Activated naive CD4-positive, alpha-beta T cell treated with anti-CD3 and anti-CD28 coated beads, Interleukin-2, amount 10 ng/mL, durations not matched to agents 7 days and 5 days (primary cell): ENCODE measurements around the gene ZMIZ2.

Experiments used
- CTCF ChIA-PET: fragments of 350-600 bp; sonication (Branson Sonifier 250); formaldehyde crosslinking; loops from one replicate; lab custom pipeline; 2021; ENCODE audit warnings: antibody characterized with exemption; lab: Charles Lee
- DNase-seq: peaks from one replicate; pipeline ENCODE4 v3.0.0-alpha.2; 2020
- H3K27ac Mint-ChIP-seq: one replicate; pipeline ENCODE4 v1.8.0; 2021; ENCODE audit warnings: mild to moderate bottlenecking, moderate library complexity, mixed read lengths
- H3K27me3 Mint-ChIP-seq: one replicate; pipeline ENCODE4 v1.8.0; 2021; ENCODE audit warnings: mild to moderate bottlenecking, mixed read lengths
- H3K36me3 Mint-ChIP-seq: one replicate; pipeline ENCODE4 v1.8.0; 2021; ENCODE audit warnings: mixed read lengths
- H3K4me1 Mint-ChIP-seq: one replicate; pipeline ENCODE4 v1.8.0; 2021; ENCODE audit warnings: mixed read lengths
- H3K4me3 Mint-ChIP-seq: one replicate; pipeline ENCODE4 v1.8.0; 2021; ENCODE audit warnings: mild to moderate bottlenecking, moderate library complexity, mixed read lengths
- H3K9me3 Mint-ChIP-seq: one replicate; pipeline ENCODE4 v1.8.0; 2021; ENCODE audit warnings: mixed read lengths

The ZMIZ2 gene

DNA sequence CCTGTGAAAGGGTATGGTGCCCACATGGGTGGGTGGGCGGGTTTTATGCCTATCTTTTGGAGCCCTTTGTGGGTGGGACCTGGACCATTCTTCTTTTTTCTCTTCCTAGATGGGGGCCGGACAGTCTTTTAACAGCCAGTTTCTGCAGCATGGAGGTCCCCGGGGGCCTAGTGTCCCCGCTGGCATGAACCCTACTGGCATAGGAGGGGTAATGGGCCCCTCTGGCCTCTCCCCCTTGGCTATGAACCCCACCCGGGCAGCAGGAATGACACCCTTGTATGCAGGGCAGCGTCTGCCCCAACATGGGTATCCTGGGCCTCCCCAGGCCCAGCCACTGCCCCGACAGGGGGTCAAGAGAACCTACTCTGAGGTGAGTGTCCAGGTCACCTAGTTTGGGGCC is 9.1 kb downstream of the ZMIZ2 start:
- Mint-ChIP-seq H3K9me3 (no peaks in the 10 kb centered on the region), H3K27me3 (no peaks in the 10 kb centered on the region), H3K4me1 (peaks cover 16% of the 10 kb centered on the region), H3K36me3 (peaks cover 16% of the 10 kb centered on the region), H3K27ac (no peak overlapping the region), H3K4me3 (no peak overlapping the region)
- no peak for DNase-seq
- CTCF ChIA-PET, result no interaction called here

DNA sequence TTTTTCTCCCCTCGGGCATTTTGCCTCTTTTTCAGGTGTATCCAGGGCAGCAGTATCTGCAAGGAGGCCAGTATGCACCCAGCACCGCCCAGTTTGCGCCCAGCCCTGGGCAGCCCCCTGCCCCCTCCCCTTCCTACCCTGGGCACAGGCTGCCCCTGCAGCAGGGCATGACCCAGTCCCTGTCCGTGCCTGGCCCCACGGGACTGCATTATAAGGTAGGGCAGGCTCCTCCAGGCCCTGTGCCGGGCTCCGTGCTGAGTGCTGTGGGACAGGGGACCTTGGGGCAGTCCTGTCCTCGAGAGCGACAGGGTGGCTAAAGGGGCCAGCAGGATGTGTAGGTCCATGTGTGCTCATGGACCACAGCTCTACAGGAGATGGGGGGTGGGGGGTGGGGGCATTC is 10.6 kb downstream of the ZMIZ2 start:
- H3K27me3 Mint-ChIP-seq, result no peaks in the 10 kb centered on the region

GRCh38 chr7:44760034-44760580 is 11.5 kb downstream of the ZMIZ2 start:
- H3K27ac Mint-ChIP-seq, result no peak overlapping the region
- CTCF ChIA-PET, result no interaction called here

More for the DNA sequence above, 10.6 kb downstream of the ZMIZ2 start:
- Mint-ChIP-seq H3K27ac (no peak overlapping the region), H3K9me3 (no peaks in the 10 kb centered on the region), H3K36me3 (peaks cover 23% of the 10 kb centered on the region), H3K4me1 (peaks cover 9% of the 10 kb centered on the region), H3K4me3 (no peak overlapping the region)
- CTCF ChIA-PET, result no interaction called here
- DNase-seq, result no peak

DNA sequence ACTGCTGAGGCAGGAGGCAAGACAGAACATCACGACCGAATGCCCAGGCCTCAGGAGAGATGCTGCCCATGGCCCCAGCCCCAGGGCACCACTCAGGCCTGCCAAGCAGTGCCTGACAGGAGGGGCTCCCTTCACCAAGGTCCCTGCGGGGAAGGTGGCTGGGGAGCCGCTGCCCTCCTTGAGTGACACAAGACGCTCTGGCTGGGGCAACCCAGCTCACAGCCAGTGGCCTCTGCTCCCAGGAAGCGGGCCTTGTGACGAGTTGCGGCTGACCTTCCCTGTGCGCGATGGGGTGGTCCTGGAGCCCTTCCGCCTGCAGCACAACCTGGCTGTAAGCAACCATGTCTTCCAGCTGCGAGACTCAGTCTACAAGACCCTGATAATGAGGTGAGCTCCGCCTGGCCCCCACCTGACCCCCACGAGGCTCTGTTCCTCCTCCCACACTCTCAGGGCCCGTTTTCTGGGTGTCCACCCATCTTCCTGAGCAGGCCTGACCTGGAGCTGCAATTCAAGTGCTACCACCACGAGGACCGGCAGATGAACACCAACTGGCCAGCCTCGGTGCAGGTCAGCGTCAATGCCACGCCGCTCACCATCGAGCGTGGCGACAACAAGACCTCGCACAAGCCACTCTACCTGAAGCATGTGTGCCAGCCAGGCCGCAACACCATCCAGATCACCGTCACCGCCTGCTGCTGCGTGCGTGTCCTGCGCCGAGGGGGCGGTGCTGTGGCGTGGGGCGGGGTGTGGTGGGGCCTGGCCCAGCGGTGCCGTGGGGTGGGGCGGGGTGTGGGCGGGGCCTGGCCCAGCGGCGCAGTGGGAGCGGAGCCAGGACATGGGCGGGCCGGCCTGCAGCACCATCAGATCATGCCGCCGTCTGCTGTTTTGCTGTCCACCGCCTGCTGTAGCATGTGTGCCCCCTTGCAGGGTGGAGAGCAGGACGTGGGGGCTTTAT is 12.8 kb downstream of the ZMIZ2 start:
- Mint-ChIP-seq H3K27me3 (no peaks in the 10 kb centered on the region), H3K9me3 (no peaks in the 10 kb centered on the region), H3K4me3 (no peak overlapping the region), H3K27ac (no peak overlapping the region), H3K4me1 (no peaks in the 10 kb centered on the region), H3K36me3 (peaks cover 32% of the 10 kb centered on the region)
- CTCF ChIA-PET, result no interaction called here
- DNase-seq, result no peak

More at GRCh38 chr7:44760034-44760580, 11.5 kb downstream of the ZMIZ2 start:
- Mint-ChIP-seq H3K4me1 (peaks cover 2% of the 10 kb centered on the region), H3K9me3 (no peaks in the 10 kb centered on the region), H3K36me3 (peaks cover 28% of the 10 kb centered on the region), H3K4me3 (no peak overlapping the region), H3K27me3 (no peaks in the 10 kb centered on the region)
- DNase-seq, result no peak

- Mint-ChIP-seq H3K27me3 (no peaks in the 10 kb centered on the region), H3K4me3 (no peak overlapping the region), H3K27ac (no peak overlapping the region), H3K4me1 (peaks cover 3% of the 10 kb centered on the region), H3K36me3 (peaks cover 36% of the 10 kb centered on the region), H3K9me3 (no peaks in the 10 kb centered on the region)
- no peak for DNase-seq
- CTCF ChIA-PET, result no interaction called here
These were observed 13.7 kb downstream of the ZMIZ2 start for GRCh38 chr7:44762300-44762699.

- CTCF ChIA-PET, result no interaction called here
- Mint-ChIP-seq H3K9me3 (no peaks in the 10 kb centered on the region), H3K36me3 (peaks cover 42% of the 10 kb centered on the region), H3K4me3 (no peak overlapping the region), H3K27ac (no peak overlapping the region), H3K27me3 (peaks cover 1% of the 10 kb centered on the region), H3K4me1 (peaks cover 9% of the 10 kb centered on the region)
- no peak for DNase-seq
These were observed 14.3 kb downstream of the ZMIZ2 start for GRCh38 chr7:44762726-44763522.

DNA sequence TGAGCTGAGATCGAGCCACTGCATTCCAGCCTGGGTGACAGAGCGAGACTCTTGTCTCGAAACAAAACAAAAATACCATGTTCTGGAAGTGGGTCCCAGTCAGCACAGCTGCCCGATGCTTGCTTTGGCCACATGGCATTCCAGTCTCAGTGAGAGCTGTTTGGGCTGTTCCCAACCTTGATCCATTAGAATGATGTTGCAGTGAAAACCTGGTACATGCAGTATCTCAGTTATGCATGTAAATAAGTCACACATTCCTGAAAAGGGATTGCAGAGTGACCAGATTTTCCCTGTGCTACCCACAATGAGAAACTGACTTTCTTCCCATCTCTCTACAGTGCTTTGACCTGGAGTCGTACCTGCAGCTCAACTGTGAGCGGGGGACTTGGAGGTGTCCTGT is 15.4 kb downstream of the ZMIZ2 start:
- peaks cover 3% of the 10 kb centered on the region for H3K27me3 Mint-ChIP-seq
- no peak for DNase-seq
- no peak overlapping the region for H3K27ac Mint-ChIP-seq
- peaks cover 49% of the 10 kb centered on the region for H3K36me3 Mint-ChIP-seq
- no peaks in the 10 kb centered on the region for H3K9me3 Mint-ChIP-seq
- no peak overlapping the region for H3K4me3 Mint-ChIP-seq
- CTCF ChIA-PET, result no interaction called here
- H3K4me1 Mint-ChIP-seq, result peaks cover 20% of the 10 kb centered on the region

- Mint-ChIP-seq H3K4me3 (no peak overlapping the region), H3K27ac (no peak overlapping the region), H3K9me3 (no peaks in the 10 kb centered on the region), H3K36me3 (peaks cover 48% of the 10 kb centered on the region), H3K4me1 (peaks cover 29% of the 10 kb centered on the region), H3K27me3 (peaks cover 3% of the 10 kb centered on the region)
- DNase-seq, result no peak
- CTCF ChIA-PET, result no interaction called here
These were observed 16.3 kb downstream of the ZMIZ2 start for GRCh38 chr7:44764665-44765578.

- no peak overlapping the region for H3K4me3 Mint-ChIP-seq
- H3K27ac Mint-ChIP-seq, result no peak overlapping the region
- H3K27me3 Mint-ChIP-seq, result peaks cover 3% of the 10 kb centered on the region
- CTCF ChIA-PET, result no interaction called here
- H3K4me1 Mint-ChIP-seq, result peaks cover 36% of the 10 kb centered on the region
- no peak for DNase-seq
- peaks cover 46% of the 10 kb centered on the region for H3K36me3 Mint-ChIP-seq
- no peaks in the 10 kb centered on the region for H3K9me3 Mint-ChIP-seq
These were observed 17.1 kb downstream of the ZMIZ2 start for GRCh38 chr7:44765579-44766415.

GRCh38 chr7:44766416-44766801 is 17.8 kb downstream of the ZMIZ2 start:
- H3K27me3 Mint-ChIP-seq, result peaks cover 3% of the 10 kb centered on the region
- H3K4me1 Mint-ChIP-seq, result peaks cover 41% of the 10 kb centered on the region
- no peak overlapping the region for H3K27ac Mint-ChIP-seq
- H3K9me3 Mint-ChIP-seq, result no peaks in the 10 kb centered on the region
- no peak overlapping the region for H3K4me3 Mint-ChIP-seq
- peaks cover 46% of the 10 kb centered on the region for H3K36me3 Mint-ChIP-seq
- CTCF ChIA-PET, result no interaction called here
- DNase-seq, result no peak

DNA sequence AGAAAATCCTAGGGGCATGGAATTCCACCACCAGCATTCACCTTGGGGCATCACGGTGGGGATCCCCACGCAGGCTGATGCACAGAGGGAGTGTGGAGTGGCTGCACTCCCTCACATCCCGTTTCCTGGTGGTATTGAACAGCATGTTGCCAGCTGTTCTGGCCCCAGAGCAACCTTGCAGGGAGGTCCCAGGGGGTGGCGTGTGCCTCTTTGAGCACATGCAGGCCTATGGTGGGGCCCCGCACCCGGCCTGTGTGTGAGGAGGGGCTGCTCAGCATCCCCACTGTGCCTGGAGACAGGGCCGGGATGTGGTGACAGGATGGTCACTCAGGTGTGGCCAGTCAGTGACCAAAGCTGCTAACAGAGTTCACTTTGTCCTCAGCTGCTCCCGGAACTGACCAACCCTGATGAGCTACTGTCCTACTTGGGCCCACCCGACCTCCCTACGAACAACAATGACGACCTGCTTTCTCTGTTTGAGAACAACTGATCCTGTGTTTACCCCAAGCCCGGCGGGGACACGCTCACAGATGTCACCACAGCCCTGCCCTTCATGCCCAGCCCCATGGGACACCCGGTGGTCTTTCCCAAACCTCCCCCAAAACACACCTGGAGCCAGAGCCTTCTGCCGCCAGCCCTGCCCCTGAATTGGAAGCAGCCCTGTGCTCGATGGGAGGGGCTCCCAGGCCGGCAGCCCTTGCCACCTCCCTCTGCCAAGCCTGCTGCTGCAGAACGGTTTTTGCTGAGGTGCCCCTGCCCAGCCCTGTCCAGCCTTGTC is 18.7 kb downstream of the ZMIZ2 start:
- DNase-seq, result no peak
- H3K36me3 Mint-ChIP-seq, result peaks cover 40% of the 10 kb centered on the region
- no peak overlapping the region for H3K4me3 Mint-ChIP-seq
- no peaks in the 10 kb centered on the region for H3K9me3 Mint-ChIP-seq
- H3K4me1 Mint-ChIP-seq, result peaks cover 41% of the 10 kb centered on the region
- peak overlapping the region; percentile 64 for H3K27ac Mint-ChIP-seq
- CTCF ChIA-PET, result no interaction called here
- peaks cover 3% of the 10 kb centered on the region for H3K27me3 Mint-ChIP-seq

DNA sequence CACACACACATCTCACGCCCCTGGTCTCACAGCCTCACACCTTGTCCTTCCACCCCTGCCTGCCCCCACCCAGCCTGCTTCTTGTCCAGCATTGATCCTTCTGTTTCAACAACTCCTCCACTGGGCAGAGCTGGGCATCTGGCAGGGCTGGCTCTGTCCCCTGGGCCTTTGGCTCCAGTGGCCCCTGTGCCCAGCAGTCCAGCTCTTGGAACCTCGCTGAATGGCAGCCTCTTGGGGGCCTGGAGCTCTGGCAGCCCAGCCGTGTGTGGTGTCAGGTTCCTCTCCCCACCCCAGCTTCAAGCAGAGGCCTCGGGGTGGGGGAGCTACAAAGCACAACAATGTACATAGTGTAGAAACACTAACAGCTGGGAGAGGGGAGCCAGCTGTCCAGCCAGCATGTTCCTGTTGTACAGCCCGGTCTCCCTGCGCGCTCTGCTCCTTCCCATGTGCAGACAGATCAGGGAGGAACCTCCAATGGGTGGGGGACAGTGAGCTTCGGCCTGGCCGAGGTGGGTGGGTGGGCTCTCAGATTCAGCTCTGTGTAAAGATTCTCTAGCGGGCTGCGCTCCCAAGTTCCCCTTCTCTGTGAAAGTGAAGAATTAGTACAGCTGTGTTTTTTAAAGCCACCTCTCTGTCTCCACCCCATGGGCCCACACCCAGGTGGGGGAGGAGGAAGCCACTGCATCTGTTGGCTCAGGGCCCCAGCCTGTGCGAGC is 19.4 kb downstream of the ZMIZ2 start:
- CTCF ChIA-PET, result no interaction called here
- Mint-ChIP-seq H3K36me3 (peaks cover 39% of the 10 kb centered on the region), H3K4me3 (no peak overlapping the region), H3K9me3 (no peaks in the 10 kb centered on the region), H3K27me3 (peaks cover 5% of the 10 kb centered on the region), H3K4me1 (peaks cover 41% of the 10 kb centered on the region), H3K27ac (peak overlapping the region; percentile 73)
- peak; percentile 61 for DNase-seq
